Activated naive CD4-positive, alpha-beta T cell treated with anti-CD3 and anti-CD28 coated beads for 36 hours (primary cell): ENCODE data around the gene BRI3. TPM values are rescaled to one million over a fixed set of nuclear protein-coding genes. Genes with fewer than 3 reads are reported as not detected.
"Not testable (repeated sequence)": the region's sequence is repeated elsewhere in the genome, so short reads cannot be mapped to it uniquely, and the experiment has no call there.

Source experiments
- CTCF ChIA-PET: fragments of 350-600 bp; sonication (Branson Sonifier 250); formaldehyde crosslinking; loops from one replicate; lab custom pipeline; 2021; ENCODE audit warnings: antibody characterized with exemption; lab: Charles Lee
- DNase-seq: peaks from one replicate; pipeline ENCODE4 v3.0.0-alpha.2; 2020
- H3K27ac Mint-ChIP-seq: one replicate; pipeline ENCODE4 v1.8.0; 2021; ENCODE audit warnings: mild to moderate bottlenecking, mixed read lengths
- H3K27me3 Mint-ChIP-seq: one replicate; pipeline ENCODE4 v1.8.0; 2021; ENCODE audit warnings: low read depth, mixed read lengths
- H3K36me3 Mint-ChIP-seq: one replicate; pipeline ENCODE4 v1.8.0; 2021; ENCODE audit warnings: low read depth, mixed read lengths
- H3K4me1 Mint-ChIP-seq: one replicate; pipeline ENCODE4 v1.8.0; 2021; ENCODE audit warnings: low read depth, mixed read lengths
- H3K4me3 Mint-ChIP-seq: one replicate; pipeline ENCODE4 v1.8.0; 2021; ENCODE audit warnings: mild to moderate bottlenecking, moderate library complexity, mixed read lengths
- H3K9me3 Mint-ChIP-seq: one replicate; pipeline ENCODE4 v1.8.0; 2021; ENCODE audit warnings: mixed read lengths
- intact Hi-C: fragments of 100-400 bp; cut with micrococcal nuclease; formaldehyde crosslinking; loops from one replicate; pipeline ENCODE4 v1.15.1; 2023
- total RNA-seq, 2 experiments: library from RNA; stranded (reverse); gene quantifications; one replicate each; pipeline ENCODE4 v1.2.3, GENCODE V29; 2021

The BRI3 gene
- total RNA-seq, 2 experiments from 2014 or later, result 51.6 to 54.4 TPM

DNA sequence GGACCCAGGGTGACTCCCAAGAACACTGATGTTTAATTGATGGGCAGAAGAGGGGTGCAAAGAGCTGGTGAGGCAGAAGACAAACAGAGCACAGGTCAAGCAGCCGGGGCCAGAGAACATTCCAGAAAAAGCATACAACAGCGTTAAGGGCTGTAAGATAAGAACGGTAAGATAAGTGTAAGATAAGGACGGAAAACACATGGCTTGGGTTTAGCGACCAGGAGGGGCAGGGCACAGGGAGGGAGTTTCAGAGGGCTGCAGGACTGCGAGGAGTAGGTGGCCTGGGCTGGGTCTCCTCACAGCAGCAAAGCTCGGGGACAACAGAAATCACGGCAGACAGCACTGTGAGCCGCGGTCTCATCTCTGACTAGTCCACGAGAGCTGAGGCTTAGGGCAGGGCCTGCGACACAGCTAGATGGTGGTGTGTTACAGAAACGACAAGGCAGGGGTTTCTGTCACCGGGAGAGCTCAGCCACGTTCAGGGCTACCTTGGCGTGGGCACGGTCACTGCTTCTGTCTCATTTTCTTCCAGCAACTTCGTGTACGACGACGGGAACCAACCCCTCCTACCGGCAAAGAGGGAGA is 24.6 kb downstream of the BRI3 start:
- no peak overlapping the region for H3K4me3 Mint-ChIP-seq
- H3K27ac Mint-ChIP-seq, result no peak overlapping the region
- no peaks in the 10 kb centered on the region for H3K36me3 Mint-ChIP-seq
- CTCF ChIA-PET, result no interaction called here
- H3K9me3 Mint-ChIP-seq, result no peaks in the 10 kb centered on the region
- H3K27me3 Mint-ChIP-seq, result no peaks in the 10 kb centered on the region
- no peak for DNase-seq
- intact Hi-C loops, result no loop called here
- H3K4me1 Mint-ChIP-seq, result no peaks in the 10 kb centered on the region

DNA sequence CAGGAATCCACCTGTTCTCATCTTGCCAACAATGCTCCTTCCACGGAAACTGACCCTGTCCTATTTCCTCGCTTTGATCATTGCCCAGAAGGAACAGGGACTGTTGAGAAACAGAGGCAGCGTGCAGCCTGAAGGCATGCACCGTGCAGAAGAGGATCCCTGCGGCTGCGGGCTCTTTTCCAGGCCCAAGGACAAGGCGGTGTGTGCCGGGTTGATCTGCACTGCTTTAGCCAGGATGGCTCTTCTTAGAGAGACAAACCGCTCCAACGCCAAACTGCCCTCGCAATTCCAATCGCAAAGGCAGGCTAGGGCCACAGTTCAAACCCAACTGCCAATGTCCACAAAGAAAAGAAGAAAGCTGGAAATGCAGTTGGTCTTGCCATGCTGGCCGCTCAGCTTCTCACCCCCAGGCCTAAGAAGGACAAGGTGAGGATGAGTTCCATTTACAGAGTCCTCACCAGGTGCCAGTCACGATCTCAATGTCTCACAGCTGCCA is 26.5 kb downstream of the BRI3 start:
- Mint-ChIP-seq H3K27me3 (no peaks in the 10 kb centered on the region), H3K4me1 (no peaks in the 10 kb centered on the region), H3K9me3 (no peaks in the 10 kb centered on the region), H3K27ac (no peak overlapping the region), H3K36me3 (no peaks in the 10 kb centered on the region), H3K4me3 (no peak overlapping the region)
- intact Hi-C loops, result no loop called here
- DNase-seq, result no peak
- CTCF ChIA-PET, result no interaction called here

DNA sequence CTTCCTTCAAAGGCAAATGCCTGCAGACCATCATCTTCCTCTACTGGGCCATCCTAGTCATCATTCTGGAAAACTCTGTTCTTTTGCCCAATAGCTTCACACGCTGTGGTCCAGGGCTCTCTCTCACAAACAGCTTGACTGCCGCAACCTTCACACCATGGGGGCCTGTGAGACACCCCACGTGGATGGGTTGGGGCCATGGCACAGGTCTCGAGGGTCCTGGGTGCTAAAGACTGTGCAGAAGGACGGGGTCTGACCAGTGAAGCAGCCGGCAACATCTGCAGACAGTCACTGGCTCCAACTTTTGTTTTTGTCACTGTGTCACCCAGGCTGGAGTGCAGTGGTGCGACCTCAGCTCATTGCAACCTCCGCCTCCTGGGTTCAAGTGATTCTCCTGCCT is 28.1 kb downstream of the BRI3 start:
- no peak for DNase-seq
- no peak overlapping the region for H3K4me3 Mint-ChIP-seq
- no peak overlapping the region for H3K27ac Mint-ChIP-seq
- H3K9me3 Mint-ChIP-seq, result no peaks in the 10 kb centered on the region
- CTCF ChIA-PET, result no interaction called here
- no peaks in the 10 kb centered on the region for H3K4me1 Mint-ChIP-seq
- H3K36me3 Mint-ChIP-seq, result no peaks in the 10 kb centered on the region
- H3K27me3 Mint-ChIP-seq, result no peaks in the 10 kb centered on the region
- intact Hi-C loops, result no loop called here

- Mint-ChIP-seq H3K4me1 (no peaks in the 10 kb centered on the region), H3K27ac (no peak overlapping the region), H3K4me3 (no peak overlapping the region), H3K36me3 (peaks cover 3% of the 10 kb centered on the region), H3K27me3 (no peaks in the 10 kb centered on the region), H3K9me3 (no peaks in the 10 kb centered on the region)
- intact Hi-C loops, result no loop called here
- CTCF ChIA-PET, result no interaction called here
- DNase-seq, result no peak
Measured at GRCh38 chr7:98312201-98312600, 30.7 kb downstream of the BRI3 start.

DNA sequence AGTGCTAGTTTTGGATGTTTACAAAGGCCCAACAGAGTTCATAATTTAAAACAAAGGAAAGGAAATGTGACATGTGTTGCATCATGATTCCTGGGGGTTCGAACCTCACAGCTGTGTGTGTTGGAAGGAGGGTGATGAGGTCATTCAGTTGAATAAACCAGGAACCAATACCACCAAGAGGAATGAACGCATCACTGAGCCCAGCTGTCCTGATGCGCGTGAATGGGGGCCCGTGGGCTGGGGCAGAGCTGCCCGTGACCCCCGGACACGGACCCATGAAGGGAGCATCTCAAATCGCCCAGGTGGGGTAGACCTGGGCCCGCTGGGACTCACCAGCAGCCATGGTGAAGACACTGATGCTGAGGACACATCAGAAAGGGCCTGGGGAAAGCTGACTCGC is 33.0 kb downstream of the BRI3 start:
- Mint-ChIP-seq H3K27me3 (no peaks in the 10 kb centered on the region), H3K4me1 (no peaks in the 10 kb centered on the region), H3K36me3 (peaks cover 4% of the 10 kb centered on the region), H3K4me3 (no peak overlapping the region), H3K9me3 (no peaks in the 10 kb centered on the region), H3K27ac (no peak overlapping the region)
- CTCF ChIA-PET, result no interaction called here
- DNase-seq, result no peak
- intact Hi-C loops, result no loop called here

GRCh38 chr7:98315318-98315993 is 34.0 kb downstream of the BRI3 start:
- Mint-ChIP-seq H3K4me1 (no peaks in the 10 kb centered on the region), H3K36me3 (peaks cover 4% of the 10 kb centered on the region), H3K27me3 (no peaks in the 10 kb centered on the region), H3K27ac (no peak overlapping the region), H3K9me3 (no peaks in the 10 kb centered on the region), H3K4me3 (no peak overlapping the region)
- DNase-seq, result no peak
- CTCF ChIA-PET, result no interaction called here
- intact Hi-C loops, result no loop called here

GRCh38 chr7:98315994-98316527 is 34.6 kb downstream of the BRI3 start:
- H3K9me3 Mint-ChIP-seq, H3K36me3 Mint-ChIP-seq, DNase-seq, H3K4me3 Mint-ChIP-seq, H3K4me1 Mint-ChIP-seq, intact Hi-C loops, H3K27me3 Mint-ChIP-seq, H3K27ac Mint-ChIP-seq: not testable (repeated sequence)
- CTCF ChIA-PET, result interaction anchor here (0.6 kb wide), 1 partner anchor 524 kb away, joined by 5 read pairs; no protein-coding TSS in a partner anchor

DNA sequence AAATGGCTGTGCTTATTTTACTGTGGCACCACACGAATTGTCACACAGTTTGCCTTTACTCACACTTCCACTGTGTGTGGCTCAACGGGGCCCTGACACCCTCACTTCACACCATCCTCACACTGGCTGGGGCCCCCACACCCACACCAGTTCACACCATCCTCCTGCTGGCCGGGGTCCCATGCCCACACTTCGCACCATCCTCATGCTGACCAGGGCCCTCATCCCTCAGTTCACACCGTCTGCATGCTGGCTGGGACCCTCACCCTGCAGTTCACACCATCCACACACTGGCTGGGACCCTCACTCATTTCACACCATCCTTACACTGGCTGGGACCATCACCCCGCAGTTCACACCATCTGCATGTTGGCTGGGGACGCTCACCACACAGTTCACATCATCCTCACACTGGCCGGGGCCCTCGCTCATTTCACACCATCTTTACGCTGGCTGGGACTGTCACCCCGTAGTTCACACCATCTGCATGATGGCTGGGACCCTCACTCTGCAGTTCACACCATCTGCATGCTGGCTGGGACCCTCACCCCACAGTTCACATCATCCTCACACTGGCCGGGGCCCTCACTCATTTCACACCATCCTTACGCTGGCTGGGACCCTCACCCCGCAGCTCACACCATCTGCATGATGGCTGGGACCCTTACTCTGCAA is 36.0 kb downstream of the BRI3 start:
- Mint-ChIP-seq H3K4me3 (no peak overlapping the region), H3K4me1 (no peaks in the 10 kb centered on the region), H3K27me3 (no peaks in the 10 kb centered on the region), H3K27ac (no peak overlapping the region), H3K36me3 (peaks cover 4% of the 10 kb centered on the region), H3K9me3 (no peaks in the 10 kb centered on the region)
- DNase-seq, result no peak
- intact Hi-C loops, result no loop called here
- CTCF ChIA-PET, result no interaction called here

GRCh38 chr7:98319176-98319575 is 37.7 kb downstream of the BRI3 start:
- Mint-ChIP-seq H3K27ac (no peak overlapping the region), H3K4me3 (no peak overlapping the region), H3K4me1 (no peaks in the 10 kb centered on the region), H3K36me3 (peaks cover 4% of the 10 kb centered on the region), H3K27me3 (peaks cover 9% of the 10 kb centered on the region), H3K9me3 (no peaks in the 10 kb centered on the region)
- CTCF ChIA-PET, result no interaction called here
- DNase-seq, result no peak
- intact Hi-C loops, result no loop called here

- Mint-ChIP-seq H3K9me3 (no peaks in the 10 kb centered on the region), H3K4me1 (no peaks in the 10 kb centered on the region), H3K4me3 (no peak overlapping the region), H3K36me3 (peaks cover 1% of the 10 kb centered on the region), H3K27me3 (peaks cover 11% of the 10 kb centered on the region), H3K27ac (no peak overlapping the region)
- CTCF ChIA-PET, result interaction anchor here (1.1 kb wide), 1 partner anchor 86 kb away, joined by 3 read pairs; no protein-coding TSS in a partner anchor
- intact Hi-C loops, result no loop called here
- DNase-seq, result no peak
Measured at GRCh38 chr7:98321301-98321700, 39.8 kb downstream of the BRI3 start.

- Mint-ChIP-seq H3K27ac (no peak overlapping the region), H3K4me1 (no peaks in the 10 kb centered on the region), H3K36me3 (peaks cover under 1% of the 10 kb centered on the region), H3K27me3 (peaks cover 11% of the 10 kb centered on the region), H3K4me3 (no peak overlapping the region), H3K9me3 (no peaks in the 10 kb centered on the region)
- CTCF ChIA-PET, result interaction anchor here (0.6 to 0.7 kb wide), 2 partner anchors 14 to 509 kb away, joined by 3 to 5 read pairs; no protein-coding TSS in a partner anchor
- DNase-seq, result no peak
- intact Hi-C loops, result no loop called here
Measured at GRCh38 chr7:98322331-98323270, 41.1 kb downstream of the BRI3 start.
